ENCODE measurements around the gene C10orf71.

The C10orf71 gene

DNA sequence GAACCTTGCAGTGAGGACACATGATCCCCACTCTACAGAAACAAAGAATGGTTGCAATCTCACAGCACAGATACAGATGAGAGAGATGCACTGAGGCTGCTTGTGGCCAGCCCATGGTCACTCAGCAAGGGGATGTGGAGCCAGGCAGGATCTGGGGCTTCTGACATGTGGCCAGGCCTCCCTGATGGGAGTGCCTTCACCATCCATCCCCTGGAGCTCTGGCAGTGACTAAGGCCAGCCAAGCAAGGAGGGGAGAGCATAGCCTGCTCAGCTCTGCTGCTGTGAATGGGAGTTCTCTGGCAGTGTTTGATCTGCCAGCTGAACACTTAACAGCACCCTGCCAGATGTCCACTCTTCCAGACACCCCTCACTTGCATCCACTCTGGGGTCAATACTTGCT is 19.8 kb downstream of the C10orf71 start:
- Histone ChIP-seq H3K9me2 (replicated peaks; ENCODE audit: insufficient read depth, low read length) (no peaks in the 10 kb centered on the region), H3F3A (ENCODE audit: insufficient read depth, low read length) (no peaks in the 10 kb centered on the region), H3K9ac (ENCODE audit: low read length) (no peak overlapping the region), H3K9me3 (replicated peaks; ENCODE audit: insufficient read depth, low read length) (no peaks in the 10 kb centered on the region), H3K4me2 (ENCODE audit: low read depth, low read length) (no peak overlapping the region), H4K20me1 (ENCODE audit: insufficient read depth, low read length) (no peaks in the 10 kb centered on the region), H3K4me1 (ENCODE audit: low read length) (no peaks in the 10 kb centered on the region), H3K79me2 (ENCODE audit: low read length) (no peaks in the 10 kb centered on the region), H3K27me3 (replicated peaks; ENCODE audit: insufficient read depth, low read length) (no peaks in the 10 kb centered on the region), H2AFZ (ENCODE audit: low read length) (no peak overlapping the region), H3K4me3 (ENCODE audit: low read length) (no peak overlapping the region), H3K27ac (ENCODE audit: low read length) (no peak overlapping the region), H3K36me3 (replicated peaks; ENCODE audit: insufficient read depth, low read length) (no peaks in the 10 kb centered on the region)
- no peak for DNase-seq
- TF ChIP-seq, protein P1, sequence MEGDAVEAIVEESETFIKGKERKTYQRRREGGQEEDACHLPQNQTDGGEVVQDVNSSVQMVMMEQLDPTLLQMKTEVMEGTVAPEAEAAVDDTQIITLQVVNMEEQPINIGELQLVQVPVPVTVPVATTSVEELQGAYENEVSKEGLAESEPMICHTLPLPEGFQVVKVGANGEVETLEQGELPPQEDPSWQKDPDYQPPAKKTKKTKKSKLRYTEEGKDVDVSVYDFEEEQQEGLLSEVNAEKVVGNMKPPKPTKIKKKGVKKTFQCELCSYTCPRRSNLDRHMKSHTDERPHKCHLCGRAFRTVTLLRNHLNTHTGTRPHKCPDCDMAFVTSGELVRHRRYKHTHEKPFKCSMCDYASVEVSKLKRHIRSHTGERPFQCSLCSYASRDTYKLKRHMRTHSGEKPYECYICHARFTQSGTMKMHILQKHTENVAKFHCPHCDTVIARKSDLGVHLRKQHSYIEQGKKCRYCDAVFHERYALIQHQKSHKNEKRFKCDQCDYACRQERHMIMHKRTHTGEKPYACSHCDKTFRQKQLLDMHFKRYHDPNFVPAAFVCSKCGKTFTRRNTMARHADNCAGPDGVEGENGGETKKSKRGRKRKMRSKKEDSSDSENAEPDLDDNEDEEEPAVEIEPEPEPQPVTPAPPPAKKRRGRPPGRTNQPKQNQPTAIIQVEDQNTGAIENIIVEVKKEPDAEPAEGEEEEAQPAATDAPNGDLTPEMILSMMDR (IDR thresholded peaks at IDR 0.05; ENCODE audit: low read length): no peak
- no peak for TF ChIP-seq EZH2phosphoT487 (IDR thresholded peaks at IDR 0.05; ENCODE audit: low read length)
- TF ChIP-seq EZH2 (optimal IDR thresholded peaks at IDR 0.05; ENCODE audit: low read depth, low read length): no peak

DNA sequence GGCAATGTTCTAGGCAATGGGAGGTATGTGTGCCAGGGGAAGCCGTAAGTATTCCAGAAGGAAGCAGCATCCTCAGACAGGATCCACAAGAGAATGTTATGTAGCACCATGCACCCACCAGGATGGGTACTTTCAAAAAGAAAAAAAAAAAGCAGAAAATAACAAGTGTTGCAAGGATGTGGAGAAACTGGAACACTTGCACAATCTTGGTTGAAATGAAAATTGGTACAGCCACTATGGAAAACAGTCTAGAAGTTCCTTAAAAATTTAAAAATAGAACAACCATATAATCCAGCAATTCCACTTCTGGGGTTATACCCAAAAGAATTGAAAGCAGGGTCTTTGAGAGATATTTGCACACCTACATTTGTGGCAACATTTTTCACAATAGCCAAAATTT is 20.2 kb downstream of the C10orf71 start:
- H3K4me2 ChIP-seq (ENCODE audit: low read depth, low read length): no peak overlapping the region
- no peaks in the 10 kb centered on the region for H3K27me3 ChIP-seq (replicated peaks; ENCODE audit: insufficient read depth, low read length)
- no peaks in the 10 kb centered on the region for H3K79me2 ChIP-seq (ENCODE audit: low read length)
- H3K27ac ChIP-seq (ENCODE audit: low read length): no peak overlapping the region
- H3K4me3 ChIP-seq (ENCODE audit: low read length): no peak overlapping the region
- DNase-seq: no peak
- H3K36me3 ChIP-seq (replicated peaks; ENCODE audit: insufficient read depth, low read length): no peaks in the 10 kb centered on the region
- H3F3A ChIP-seq (ENCODE audit: insufficient read depth, low read length): no peaks in the 10 kb centered on the region
- no peaks in the 10 kb centered on the region for H3K9me2 ChIP-seq (replicated peaks; ENCODE audit: insufficient read depth, low read length)
- no peak overlapping the region for H2AFZ ChIP-seq (ENCODE audit: low read length)
- no peaks in the 10 kb centered on the region for H3K4me1 ChIP-seq (ENCODE audit: low read length)
- no peaks in the 10 kb centered on the region for H3K9me3 ChIP-seq (replicated peaks; ENCODE audit: insufficient read depth, low read length)
- no peak for TF ChIP-seq EZH2phosphoT487 (IDR thresholded peaks at IDR 0.05; ENCODE audit: low read length)
- TF ChIP-seq EZH2 (optimal IDR thresholded peaks at IDR 0.05; ENCODE audit: low read depth, low read length): no peak
- TF ChIP-seq, protein P1 (IDR thresholded peaks at IDR 0.05; ENCODE audit: low read length): no peak
- H4K20me1 ChIP-seq (ENCODE audit: insufficient read depth, low read length): no peaks in the 10 kb centered on the region
- H3K9ac ChIP-seq (ENCODE audit: low read length): no peak overlapping the region

DNA sequence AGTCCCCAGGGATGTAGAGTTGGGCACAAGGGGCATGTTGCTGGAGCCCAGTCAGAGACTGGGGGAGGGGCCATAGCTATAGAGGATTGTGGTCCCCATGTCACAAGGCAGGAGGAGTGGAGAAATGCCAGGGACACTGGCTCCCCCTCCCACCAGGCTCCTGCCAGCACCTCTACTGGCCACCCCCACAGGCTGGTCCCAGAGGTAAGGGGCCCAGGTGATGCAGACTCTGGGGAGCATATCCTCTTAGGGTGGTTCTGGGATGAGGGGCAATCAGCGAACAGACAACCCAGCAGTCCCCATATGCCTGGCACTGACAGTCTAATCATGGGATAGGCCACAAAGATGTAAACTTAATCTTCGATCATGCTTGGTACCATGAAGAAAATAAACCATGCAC is 21.2 kb downstream of the C10orf71 start:
- Histone ChIP-seq H3K36me3 (replicated peaks; ENCODE audit: insufficient read depth, low read length) (no peaks in the 10 kb centered on the region), H3K27ac (ENCODE audit: low read length) (no peak overlapping the region), H3K4me3 (ENCODE audit: low read length) (no peak overlapping the region), H3K9me2 (replicated peaks; ENCODE audit: insufficient read depth, low read length) (no peaks in the 10 kb centered on the region), H3K4me1 (ENCODE audit: low read length) (no peaks in the 10 kb centered on the region), H3K9me3 (replicated peaks; ENCODE audit: insufficient read depth, low read length) (no peaks in the 10 kb centered on the region), H3K27me3 (replicated peaks; ENCODE audit: insufficient read depth, low read length) (no peaks in the 10 kb centered on the region), H2AFZ (ENCODE audit: low read length) (no peak overlapping the region), H3K9ac (ENCODE audit: low read length) (no peak overlapping the region), H3K4me2 (ENCODE audit: low read depth, low read length) (no peak overlapping the region), H4K20me1 (ENCODE audit: insufficient read depth, low read length) (no peaks in the 10 kb centered on the region), H3F3A (ENCODE audit: insufficient read depth, low read length) (no peaks in the 10 kb centered on the region), H3K79me2 (ENCODE audit: low read length) (no peaks in the 10 kb centered on the region)
- no peak for DNase-seq
- TF ChIP-seq, protein P1 (IDR thresholded peaks at IDR 0.05; ENCODE audit: low read length): no peak
- TF ChIP-seq EZH2 (optimal IDR thresholded peaks at IDR 0.05; ENCODE audit: low read depth, low read length): no peak
- TF ChIP-seq EZH2phosphoT487 (IDR thresholded peaks at IDR 0.05; ENCODE audit: low read length): no peak
